SU-DHL-6 (cell line): ENCODE data around the gene PCDHGB3.
"Not testable (repeated sequence)": the region's sequence is repeated elsewhere in the genome, so short reads cannot be mapped to it uniquely, and the experiment has no call there.

Experiments
- CTCF ChIP-seq: fragments of 200-600 bp; sonication (generic); IDR thresholded peaks from one replicate; pipeline ENCODE4 v1.5.1; 2017; ENCODE audit warnings: antibody characterized with exemption, mild to moderate bottlenecking, low read length, moderate library complexity; ENCODE audit not compliant: insufficient read depth, poor library complexity, severe bottlenecking
- EZH2phosphoT487 ChIP-seq: fragments of 200-600 bp; sonication (generic), shearing (Covaris generic); conservative IDR thresholded peaks from 2 replicates; pipeline ENCODE4 v1.6.1; 2018; ENCODE audit warnings: mild to moderate bottlenecking, antibody characterized with exemption, low read length, moderate library complexity, mixed read lengths

GRCh38 chr5:141387557-141388311 is 17.7 kb downstream of the PCDHGB3 start, which contains the start of gene PCDHGB4:
- TF ChIP-seq CTCF, EZH2phosphoT487: not testable (repeated sequence)
